GM12878 (cell line): ENCODE data around the gene HMGCL. TPM values are rescaled to one million over a fixed set of nuclear protein-coding genes. Genes with fewer than 3 reads are reported as not detected.

Source experiments
- CUX1 ChIP-seq: IDR thresholded peaks from 2 replicates; pipeline ENCODE4 v1.6.1; 2012; ENCODE audit warnings: improper control_type of control experiment, low read depth, low read length; ENCODE audit not compliant: insufficient replicate concordance
- EED ChIP-seq: sonication (generic); IDR thresholded peaks from 2 replicates; pipeline ENCODE4 v1.6.1; 2016; ENCODE audit warnings: antibody characterized with exemption, low read depth
- FOXK2 ChIP-seq: fragments of 450-650 bp; IDR thresholded peaks from 2 replicates; pipeline ENCODE4 v1.6.1; 2017; ENCODE audit warnings: mild to moderate bottlenecking, moderate library complexity
- GATAD2B ChIP-seq: fragments of 450-650 bp; conservative IDR thresholded peaks from 2 replicates; pipeline ENCODE4 v1.6.1; 2017; ENCODE audit warnings: low read depth, mild to moderate bottlenecking, moderate library complexity
- IRF4 ChIP-seq: IDR thresholded peaks from 2 replicates; pipeline ENCODE4 v1.6.1; 2011; ENCODE audit warnings: low read depth, low read length
- KLF5 ChIP-seq: fragments of 450-650 bp; IDR thresholded peaks from 2 replicates; pipeline ENCODE4 v1.6.1; 2014; ENCODE audit warnings: mild to moderate bottlenecking; ENCODE audit not compliant: partially characterized antibody
- MEF2A ChIP-seq: IDR thresholded peaks from 2 replicates; pipeline ENCODE4 v1.6.1; 2011; ENCODE audit warnings: low read depth, mild to moderate bottlenecking, low read length, moderate library complexity; ENCODE audit not compliant: insufficient read depth
- MLLT1 ChIP-seq: fragments of 450-650 bp; IDR thresholded peaks from 2 replicates; pipeline ENCODE4 v1.6.1; 2016; ENCODE audit warnings: mild to moderate bottlenecking
- NFYB ChIP-seq: IDR thresholded peaks from 2 replicates; pipeline ENCODE4 v1.6.1; 2011; ENCODE audit warnings: low read depth, mild to moderate bottlenecking, low read length, improper control_type of control experiment, moderate library complexity; ENCODE audit not compliant: insufficient read depth
- PAX8 ChIP-seq: fragments of 450-650 bp; IDR thresholded peaks from 2 replicates; pipeline ENCODE4 v1.6.1; 2017; ENCODE audit warnings: mild to moderate bottlenecking, moderate library complexity
- SIN3A ChIP-seq: IDR thresholded peaks from 2 replicates; pipeline ENCODE4 v1.6.1; 2012; ENCODE audit warnings: low read depth, low read length, improper control_type of control experiment
- SKIL ChIP-seq: fragments of 450-650 bp; IDR thresholded peaks from 2 replicates; pipeline ENCODE4 v1.6.1; 2017; ENCODE audit warnings: mild to moderate bottlenecking, low read depth, inconsistent platforms; ENCODE audit not compliant: poor library complexity, severe bottlenecking
- SMAD1 ChIP-seq: fragments of 450-650 bp; IDR thresholded peaks from 2 replicates; pipeline ENCODE4 v1.6.1; 2018; ENCODE audit warnings: mild to moderate bottlenecking, low read depth; ENCODE audit not compliant: partially characterized antibody
- SMARCA5 ChIP-seq: fragments of 450-650 bp; IDR thresholded peaks from 2 replicates; pipeline ENCODE4 v1.6.1; 2017; ENCODE audit warnings: mild to moderate bottlenecking
- SREBF2 ChIP-seq: IDR thresholded peaks from 2 replicates; pipeline ENCODE4 v1.6.1; 2012; ENCODE audit warnings: mild to moderate bottlenecking, low read length
- SRF ChIP-seq, 2 experiments: IDR thresholded peaks; 2 replicates each; pipeline ENCODE4 v1.6.1; 2011; ENCODE audit warnings: low read depth in 2 of 2, low read length in 2 of 2, mild to moderate bottlenecking in 1 of 2, moderate library complexity in 1 of 2
- YY1 ChIP-seq: IDR thresholded peaks from 2 replicates; pipeline ENCODE4 v1.6.1; 2011; ENCODE audit warnings: low read depth, mild to moderate bottlenecking, low read length
- ZBED1 ChIP-seq: IDR thresholded peaks from 2 replicates; pipeline ENCODE4 v1.6.1; 2016; ENCODE audit warnings: borderline replicate concordance
- ZBTB33 ChIP-seq: fragments of 450-650 bp; IDR thresholded peaks from 2 replicates; pipeline ENCODE4 v1.6.1; 2017; ENCODE audit warnings: mild to moderate bottlenecking
- polyA plus RNA-seq, 11 experiments: library from polyadenylated mRNA; depleted of rRNA in 4 of 11; unstranded in 6 of 11; stranded (reverse) in 5 of 11; fragments of >200 nt; fragmentation: Nextera tagmentation in 4 of 11; fragmentation: Illumina TruSeq in 1 of 11; extraction: Ambion mirVana in 4 of 11; extraction: Trizol in 1 of 11; gene quantifications; 1 replicate in 1 of 11; 2 replicates in 10 of 11; pipeline versions ENCODE4 v1.2.1 to v1.2.3, GENCODE V29; 2011 to 2016; ENCODE audit warnings: inconsistent platforms in 2 of 11, missing spikeins in 2 of 11, low read depth in 1 of 11
- total RNA-seq, 4 experiments: library from RNA; depleted of rRNA in 3 of 4; stranded (reverse); fragments of >200 nt in 3 of 4; fragmentation: Illumina TruSeq in 1 of 4; extraction: Trizol in 1 of 4; gene quantifications; 2 replicates each; pipeline versions ENCODE4 v1.2.1 to v1.2.3, GENCODE V29; 2013 to 2021

Gene HMGCL
- total and polyA plus RNA-seq, 10 of the 15 experiments (the other 5 are each of a cell fraction or from before 2014, with no cell fraction given): 29.4 to 127 (median 36.4) TPM

- TF ChIP-seq SMAD1 (no peak), SIN3A (peak; percentile 80; the same call in 1 of the 2 replicates), NFYB (no peak), MLLT1 (no peak), IRF4 (no peak), FOXK2 (no peak), PAX8 (no peak), EED (0 out of 2 replicates have a peak, but pooled peaks have one; percentile 37), SRF (IDR thresholded peaks at IDR 0.05; ENCODE audit: low read depth in 2 of 2, low read length in 2 of 2) (no peak), YY1 (peak; percentile 62), ZBED1 (no peak), ZBTB33 (no peak), CUX1 (no peak), KLF5 (no peak), MEF2A (no peak), SMARCA5 (no peak), GATAD2B (peak; percentile 35; the same call in 1 of the 2 replicates), SKIL (no peak), SREBF2 (0 out of 2 replicates have a peak, but pooled peaks have one; percentile 32)
Measured at GRCh38 chr1:23800400-23801337, 24.6 kb downstream of the HMGCL start, which contains the start of gene GALE (continued).
